ENCODE measurements around the gene SLC27A6.

SLC27A6 gene

GRCh38 chr5:129067745-129068144 lies 102.5 kb downstream of the SLC27A6 start:
- CTCF ChIA-PET: no interaction called here
- no peaks in the 10 kb centered on the region for H3K36me3 Mint-ChIP-seq
- no peak for DNase-seq
- no peaks in the 10 kb centered on the region for H3K9me3 Mint-ChIP-seq
- no peaks in the 10 kb centered on the region for H3K4me1 Mint-ChIP-seq
- H3K27ac Mint-ChIP-seq: no peak overlapping the region
- no peaks in the 10 kb centered on the region for H3K27me3 Mint-ChIP-seq
- no peak overlapping the region for H3K4me3 Mint-ChIP-seq

DNA sequence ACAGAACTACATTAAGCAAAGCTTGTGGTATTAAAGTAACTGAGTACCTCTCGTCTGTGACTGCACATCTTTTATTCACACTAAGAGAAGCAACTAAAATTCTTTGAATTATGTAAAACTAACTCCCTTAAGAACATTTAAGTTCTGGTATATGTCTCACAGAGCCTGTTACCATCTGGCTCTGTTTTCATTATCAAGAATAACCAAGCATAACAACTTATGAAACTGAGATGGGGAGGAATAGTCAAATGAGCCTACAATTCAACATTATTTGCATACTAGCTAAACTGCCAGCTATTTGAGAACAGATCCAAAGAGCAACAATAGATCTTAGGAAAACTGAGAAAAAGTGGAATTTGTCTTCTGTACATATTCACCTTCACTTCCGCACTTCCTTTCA lies 104.0 kb downstream of the SLC27A6 start:
- no peaks in the 10 kb centered on the region for H3K36me3 Mint-ChIP-seq
- CTCF ChIA-PET: no interaction called here
- no peak overlapping the region for H3K4me3 Mint-ChIP-seq
- DNase-seq: no peak
- H3K4me1 Mint-ChIP-seq: no peaks in the 10 kb centered on the region
- H3K9me3 Mint-ChIP-seq: no peaks in the 10 kb centered on the region
- no peak overlapping the region for H3K27ac Mint-ChIP-seq
- H3K27me3 Mint-ChIP-seq: no peaks in the 10 kb centered on the region

GRCh38 chr5:129073111-129073510 lies 107.8 kb downstream of the SLC27A6 start:
- DNase-seq: no peak
- no peaks in the 10 kb centered on the region for H3K4me1 Mint-ChIP-seq
- H3K4me3 Mint-ChIP-seq: no peak overlapping the region
- H3K9me3 Mint-ChIP-seq: no peaks in the 10 kb centered on the region
- no peaks in the 10 kb centered on the region for H3K36me3 Mint-ChIP-seq
- CTCF ChIA-PET: no interaction called here
- H3K27me3 Mint-ChIP-seq: no peaks in the 10 kb centered on the region
- no peak overlapping the region for H3K27ac Mint-ChIP-seq

DNA sequence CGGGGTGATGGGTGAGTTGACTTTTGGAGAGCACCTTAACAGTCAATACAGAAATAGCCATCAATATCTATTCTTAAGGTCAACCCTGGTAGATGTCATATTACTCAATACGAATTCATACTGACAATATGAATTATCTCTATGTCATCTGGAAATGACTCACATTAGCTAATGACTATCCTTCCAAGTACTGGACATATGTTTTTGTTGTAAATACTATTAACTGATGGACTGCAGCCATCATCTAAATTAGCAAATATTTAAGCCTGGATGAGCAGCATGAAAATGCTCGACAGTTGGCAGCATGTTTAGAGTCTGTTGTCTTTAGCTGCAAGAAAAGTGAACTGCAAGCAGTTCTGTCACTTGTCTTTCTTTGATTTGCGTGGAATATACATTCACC lies 109.6 kb downstream of the SLC27A6 start:
- no peaks in the 10 kb centered on the region for H3K27me3 Mint-ChIP-seq
- DNase-seq: no peak
- CTCF ChIA-PET: no interaction called here
- H3K4me1 Mint-ChIP-seq: no peaks in the 10 kb centered on the region
- H3K9me3 Mint-ChIP-seq: no peaks in the 10 kb centered on the region
- no peak overlapping the region for H3K27ac Mint-ChIP-seq
- no peak overlapping the region for H3K4me3 Mint-ChIP-seq
- H3K36me3 Mint-ChIP-seq: no peaks in the 10 kb centered on the region

- Mint-ChIP-seq H3K27ac (no peak overlapping the region), H3K4me3 (no peak overlapping the region), H3K4me1 (no peaks in the 10 kb centered on the region), H3K9me3 (no peaks in the 10 kb centered on the region), H3K36me3 (no peaks in the 10 kb centered on the region), H3K27me3 (no peaks in the 10 kb centered on the region)
- CTCF ChIA-PET: no interaction called here
- no peak for DNase-seq
Observed at GRCh38 chr5:129077433-129078075, 112.3 kb downstream of the SLC27A6 start.

DNA sequence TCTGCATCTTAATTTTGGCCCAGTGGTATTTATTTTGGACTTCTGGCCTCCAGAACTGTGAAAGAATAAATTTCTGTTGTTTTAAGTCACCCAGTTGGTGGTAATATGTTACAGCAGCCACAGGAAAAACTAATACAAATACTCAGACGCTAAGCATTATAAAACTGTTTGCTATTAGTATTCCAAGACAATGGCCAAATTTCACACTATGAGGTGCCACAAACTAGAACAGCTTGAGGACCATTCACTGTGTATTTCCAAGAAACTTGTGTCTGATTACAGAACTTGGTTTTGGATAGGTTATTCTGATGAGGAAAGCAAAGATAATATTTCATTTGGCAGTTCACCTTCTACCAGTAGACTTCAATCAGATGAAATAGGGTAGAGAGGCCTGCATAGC lies 113.0 kb downstream of the SLC27A6 start:
- Mint-ChIP-seq H3K36me3 (no peaks in the 10 kb centered on the region), H3K4me3 (no peak overlapping the region), H3K9me3 (no peaks in the 10 kb centered on the region), H3K4me1 (no peaks in the 10 kb centered on the region), H3K27ac (no peak overlapping the region), H3K27me3 (no peaks in the 10 kb centered on the region)
- CTCF ChIA-PET: no interaction called here
- DNase-seq: no peak

DNA sequence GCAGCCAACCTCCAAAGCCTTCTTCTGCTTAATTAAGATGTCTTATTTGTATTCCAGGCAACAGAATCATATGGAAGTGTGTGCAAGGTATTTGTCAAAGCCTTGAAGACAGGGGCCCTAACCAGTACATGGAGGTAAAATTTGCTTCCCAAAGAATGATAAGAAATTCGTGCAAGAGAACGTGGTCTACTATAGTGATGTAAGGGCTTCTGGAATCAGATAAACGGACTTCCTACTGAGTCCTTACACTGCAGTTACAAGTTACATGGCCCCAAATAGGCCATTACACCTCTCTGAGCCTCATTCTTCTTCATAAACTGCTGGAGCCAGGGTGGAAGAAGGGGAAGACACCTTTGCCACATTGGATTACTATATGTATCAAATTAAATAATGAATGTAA lies 113.4 kb downstream of the SLC27A6 start:
- H3K36me3 Mint-ChIP-seq: no peaks in the 10 kb centered on the region
- no peak for DNase-seq
- H3K27me3 Mint-ChIP-seq: no peaks in the 10 kb centered on the region
- H3K9me3 Mint-ChIP-seq: no peaks in the 10 kb centered on the region
- CTCF ChIA-PET: no interaction called here
- no peak overlapping the region for H3K27ac Mint-ChIP-seq
- no peaks in the 10 kb centered on the region for H3K4me1 Mint-ChIP-seq
- H3K4me3 Mint-ChIP-seq: no peak overlapping the region

DNA sequence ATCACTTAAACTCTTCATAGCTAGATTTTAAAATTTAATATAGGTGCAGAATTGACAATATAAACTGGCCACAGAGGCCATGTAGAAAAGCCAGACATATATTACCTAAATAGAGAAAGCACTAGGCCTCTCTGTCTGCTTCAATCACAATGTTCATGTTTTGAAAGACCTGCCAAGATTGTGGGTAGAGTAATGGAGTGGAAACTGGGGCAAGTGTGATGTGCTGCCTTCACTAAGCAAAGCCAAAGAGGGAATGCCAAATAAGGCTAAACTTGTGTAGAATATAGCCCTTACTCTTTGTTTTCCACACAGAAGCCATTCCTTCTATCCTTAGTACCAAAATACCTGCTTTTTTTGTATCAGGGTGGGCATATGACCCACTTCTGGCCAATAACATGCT lies 114.2 kb downstream of the SLC27A6 start:
- Mint-ChIP-seq H3K4me1 (no peaks in the 10 kb centered on the region), H3K9me3 (no peaks in the 10 kb centered on the region), H3K36me3 (no peaks in the 10 kb centered on the region), H3K27me3 (no peaks in the 10 kb centered on the region), H3K4me3 (no peak overlapping the region), H3K27ac (no peak overlapping the region)
- CTCF ChIA-PET: no interaction called here
- DNase-seq: no peak

GRCh38 chr5:129080766-129081165 lies 115.5 kb downstream of the SLC27A6 start:
- Mint-ChIP-seq H3K4me1 (no peaks in the 10 kb centered on the region), H3K9me3 (no peaks in the 10 kb centered on the region), H3K4me3 (no peak overlapping the region), H3K27ac (no peak overlapping the region), H3K27me3 (no peaks in the 10 kb centered on the region), H3K36me3 (no peaks in the 10 kb centered on the region)
- CTCF ChIA-PET: no interaction called here
- no peak for DNase-seq

GRCh38 chr5:129082225-129083136 lies 117.2 kb downstream of the SLC27A6 start:
- no peaks in the 10 kb centered on the region for H3K36me3 Mint-ChIP-seq
- no peaks in the 10 kb centered on the region for H3K4me1 Mint-ChIP-seq
- DNase-seq: no peak
- peaks cover 7% of the 10 kb centered on the region for H3K27me3 Mint-ChIP-seq
- CTCF ChIA-PET: interaction anchor here (0.7 kb wide), 1 partner anchor 188 kb away, joined by 3 read pairs; no protein-coding TSS in a partner anchor
- no peak overlapping the region for H3K4me3 Mint-ChIP-seq
- no peak overlapping the region for H3K27ac Mint-ChIP-seq
- H3K9me3 Mint-ChIP-seq: no peaks in the 10 kb centered on the region

Data from activated naive CD4-positive, alpha-beta T cell treated with anti-CD3 and anti-CD28 coated beads, Interleukin-2, amount 10 ng/mL, durations not matched to agents 7 days and 5 days (primary cell).